ENCODE measurements around the gene STXBP4.

Gene STXBP4

DNA sequence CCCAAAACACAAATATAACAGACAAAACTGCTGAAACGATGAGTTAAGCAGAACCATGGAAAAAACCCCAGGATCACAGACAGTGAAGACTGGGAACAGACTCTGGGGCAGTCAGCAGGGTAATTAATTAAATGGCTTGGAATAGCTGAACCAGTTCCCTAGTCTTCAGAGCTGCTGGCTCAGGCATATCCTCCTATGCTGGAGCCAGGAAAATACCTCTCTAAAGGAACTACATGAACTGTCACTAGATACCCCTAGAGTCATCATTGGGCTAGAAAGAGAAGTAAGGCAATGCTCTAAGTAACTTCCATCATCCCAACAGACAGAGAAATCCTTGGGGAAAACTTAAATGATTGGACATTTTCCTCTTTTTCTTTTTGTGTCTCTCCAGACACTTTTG lies 113.0 kb downstream of the STXBP4 start:
- H3K4me1 ChIP-seq (ENCODE audit: control insufficient read depth, insufficient read depth, low read length), result peaks cover 6% of the 10 kb centered on the region
- H3K27me3 ChIP-seq (replicated peaks; ENCODE audit: control insufficient read depth, insufficient read depth, low read length), result no peaks in the 10 kb centered on the region
- H3K9ac ChIP-seq (ENCODE audit: low read length), result no peak overlapping the region
- no peaks in the 10 kb centered on the region for H3K9me3 ChIP-seq (ENCODE audit: control insufficient read depth, low read length)
- peaks cover 18% of the 10 kb centered on the region for H3K36me3 ChIP-seq (ENCODE audit: control insufficient read depth, insufficient read depth, low read length, severe bottlenecking)
- no peak overlapping the region for H3K4me3 ChIP-seq (ENCODE audit: low read length)
- no peak for DNase-seq (ENCODE audit: low read depth)

DNA sequence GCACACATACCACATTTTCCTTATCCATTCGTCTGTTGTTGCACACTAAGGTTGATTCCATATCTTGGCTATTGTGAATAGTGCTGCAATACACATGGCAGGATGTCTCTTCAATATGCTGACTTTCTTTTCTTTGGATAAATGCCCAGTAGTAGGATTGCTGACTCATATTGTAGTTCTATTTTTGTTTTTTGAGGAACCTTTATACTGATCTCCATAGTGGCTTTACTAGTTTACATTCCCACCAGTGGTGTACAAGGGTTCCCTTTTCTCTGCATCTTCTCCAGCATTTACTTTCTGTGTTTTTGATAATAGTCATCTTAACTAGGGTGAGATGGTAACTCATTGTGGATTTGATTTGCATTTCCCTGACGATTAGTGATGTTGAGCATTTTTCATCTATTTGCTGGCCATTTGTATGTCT lies 118.1 kb downstream of the STXBP4 start:
- Histone ChIP-seq H3K4me1 (ENCODE audit: control insufficient read depth, insufficient read depth, low read length) (peaks cover 12% of the 10 kb centered on the region), H3K36me3 (ENCODE audit: control insufficient read depth, insufficient read depth, low read length, severe bottlenecking) (peaks cover 6% of the 10 kb centered on the region), H3K9ac (ENCODE audit: low read length) (no peak overlapping the region), H3K4me3 (ENCODE audit: low read length) (peak overlapping the region; percentile 38), H3K27me3 (replicated peaks; ENCODE audit: control insufficient read depth, insufficient read depth, low read length) (no peaks in the 10 kb centered on the region), H3K9me3 (ENCODE audit: control insufficient read depth, low read length) (no peaks in the 10 kb centered on the region)
- DNase-seq (ENCODE audit: low read depth), result peak; percentile 84

DNA sequence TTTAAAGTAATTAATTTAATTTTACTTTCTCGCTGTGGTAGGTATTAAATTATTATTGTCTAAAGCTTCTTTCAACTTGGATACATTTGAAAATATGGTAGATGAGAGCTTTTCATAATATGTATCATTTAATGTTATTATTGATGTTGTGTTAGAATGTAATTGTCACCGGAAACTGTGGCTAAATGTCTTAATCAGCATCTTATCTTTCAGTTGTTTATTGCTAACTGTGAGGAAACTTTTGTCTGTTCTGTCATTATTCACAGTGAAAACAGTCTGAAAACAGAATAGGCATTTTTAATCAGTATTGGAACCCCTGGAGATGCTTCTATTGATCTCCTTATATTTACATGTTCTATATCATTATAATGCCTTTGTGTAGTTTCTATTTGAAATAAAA lies 120.7 kb downstream of the STXBP4 start:
- Histone ChIP-seq H3K9me3 (ENCODE audit: control insufficient read depth, low read length) (no peaks in the 10 kb centered on the region), H3K9ac (ENCODE audit: low read length) (no peak overlapping the region), H3K36me3 (ENCODE audit: control insufficient read depth, insufficient read depth, low read length, severe bottlenecking) (no peaks in the 10 kb centered on the region), H3K27me3 (replicated peaks; ENCODE audit: control insufficient read depth, insufficient read depth, low read length) (no peaks in the 10 kb centered on the region), H3K4me1 (ENCODE audit: control insufficient read depth, insufficient read depth, low read length) (peaks cover 12% of the 10 kb centered on the region), H3K4me3 (ENCODE audit: low read length) (no peak overlapping the region)
- no peak for DNase-seq (ENCODE audit: low read depth)

GRCh38 chr17:55090079-55090492 lies 121.5 kb downstream of the STXBP4 start:
- Histone ChIP-seq H3K4me3 (ENCODE audit: low read length) (no peak overlapping the region), H3K9me3 (ENCODE audit: control insufficient read depth, low read length) (no peaks in the 10 kb centered on the region), H3K9ac (ENCODE audit: low read length) (no peak overlapping the region), H3K36me3 (ENCODE audit: control insufficient read depth, insufficient read depth, low read length, severe bottlenecking) (no peaks in the 10 kb centered on the region), H3K27me3 (replicated peaks; ENCODE audit: control insufficient read depth, insufficient read depth, low read length) (no peaks in the 10 kb centered on the region), H3K4me1 (ENCODE audit: control insufficient read depth, insufficient read depth, low read length) (peaks cover 12% of the 10 kb centered on the region)
- DNase-seq (ENCODE audit: low read depth), result peak; percentile 7

- no peak overlapping the region for H3K4me3 ChIP-seq (ENCODE audit: low read length)
- H3K27me3 ChIP-seq (replicated peaks; ENCODE audit: control insufficient read depth, insufficient read depth, low read length), result no peaks in the 10 kb centered on the region
- no peaks in the 10 kb centered on the region for H3K4me1 ChIP-seq (ENCODE audit: control insufficient read depth, insufficient read depth, low read length)
- H3K9ac ChIP-seq (ENCODE audit: low read length), result no peak overlapping the region
- DNase-seq (ENCODE audit: low read depth), result no peak
- no peaks in the 10 kb centered on the region for H3K36me3 ChIP-seq (ENCODE audit: control insufficient read depth, insufficient read depth, low read length, severe bottlenecking)
- no peaks in the 10 kb centered on the region for H3K9me3 ChIP-seq (ENCODE audit: control insufficient read depth, low read length)
Observed at GRCh38 chr17:55093353-55093752, 124.8 kb downstream of the STXBP4 start.

- no peak overlapping the region for H3K9ac ChIP-seq (ENCODE audit: low read length)
- no peak for DNase-seq (ENCODE audit: low read depth)
- H3K36me3 ChIP-seq (ENCODE audit: control insufficient read depth, insufficient read depth, low read length, severe bottlenecking), result peaks cover 6% of the 10 kb centered on the region
Observed at GRCh38 chr17:55098765-55099164, 130.2 kb downstream of the STXBP4 start.

GRCh38 chr17:55110521-55110920 lies 142.0 kb downstream of the STXBP4 start:
- Histone ChIP-seq H3K9ac (ENCODE audit: low read length) (no peak overlapping the region), H3K4me3 (ENCODE audit: low read length) (no peak overlapping the region), H3K9me3 (ENCODE audit: control insufficient read depth, low read length) (no peaks in the 10 kb centered on the region), H3K36me3 (ENCODE audit: control insufficient read depth, insufficient read depth, low read length, severe bottlenecking) (no peaks in the 10 kb centered on the region), H3K4me1 (ENCODE audit: control insufficient read depth, insufficient read depth, low read length) (no peaks in the 10 kb centered on the region), H3K27me3 (replicated peaks; ENCODE audit: control insufficient read depth, insufficient read depth, low read length) (no peaks in the 10 kb centered on the region)
- no peak for DNase-seq (ENCODE audit: low read depth)

More at GRCh38 chr17:55098765-55099164, 130.2 kb downstream of the STXBP4 start:
- Histone ChIP-seq H3K27me3 (replicated peaks; ENCODE audit: control insufficient read depth, insufficient read depth, low read length) (no peaks in the 10 kb centered on the region), H3K9me3 (ENCODE audit: control insufficient read depth, low read length) (peaks cover 7% of the 10 kb centered on the region), H3K4me3 (ENCODE audit: low read length) (no peak overlapping the region), H3K4me1 (ENCODE audit: control insufficient read depth, insufficient read depth, low read length) (no peaks in the 10 kb centered on the region)

GRCh38 chr17:55114283-55114682 lies 145.7 kb downstream of the STXBP4 start:
- Histone ChIP-seq H3K9ac (ENCODE audit: low read length) (no peak overlapping the region), H3K4me1 (ENCODE audit: control insufficient read depth, insufficient read depth, low read length) (peaks cover 4% of the 10 kb centered on the region), H3K4me3 (ENCODE audit: low read length) (no peak overlapping the region), H3K9me3 (ENCODE audit: control insufficient read depth, low read length) (no peaks in the 10 kb centered on the region), H3K36me3 (ENCODE audit: control insufficient read depth, insufficient read depth, low read length, severe bottlenecking) (no peaks in the 10 kb centered on the region), H3K27me3 (replicated peaks; ENCODE audit: control insufficient read depth, insufficient read depth, low read length) (no peaks in the 10 kb centered on the region)
- DNase-seq (ENCODE audit: low read depth), result no peak

DNA sequence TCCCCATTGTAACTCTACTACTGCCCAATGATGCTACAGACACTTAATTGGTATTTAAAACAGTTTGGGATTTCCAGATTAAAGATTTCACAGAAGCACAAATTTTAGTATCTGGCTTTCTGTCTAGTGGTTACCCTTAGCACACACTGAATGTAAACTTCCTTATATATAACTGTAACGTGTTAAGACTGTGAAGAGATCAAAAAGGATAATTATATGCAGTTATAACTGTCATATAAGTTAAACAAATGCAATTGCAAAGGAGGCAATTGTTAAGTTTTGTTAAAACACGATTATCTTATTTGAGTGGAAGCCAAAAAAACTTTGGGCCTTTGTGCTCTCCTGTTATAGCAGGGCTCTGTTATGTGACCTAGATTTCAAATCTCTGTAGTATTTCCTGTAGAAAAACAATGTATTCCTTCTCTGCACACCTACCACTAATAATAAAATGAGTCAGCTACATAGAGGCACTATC lies 147.9 kb downstream of the STXBP4 start:
- H3K4me3 ChIP-seq (ENCODE audit: low read length), result no peak overlapping the region
- peaks cover 14% of the 10 kb centered on the region for H3K4me1 ChIP-seq (ENCODE audit: control insufficient read depth, insufficient read depth, low read length)
- H3K36me3 ChIP-seq (ENCODE audit: control insufficient read depth, insufficient read depth, low read length, severe bottlenecking), result no peaks in the 10 kb centered on the region
- H3K9ac ChIP-seq (ENCODE audit: low read length), result no peak overlapping the region
- no peak for DNase-seq (ENCODE audit: low read depth)
- no peaks in the 10 kb centered on the region for H3K27me3 ChIP-seq (replicated peaks; ENCODE audit: control insufficient read depth, insufficient read depth, low read length)
- H3K9me3 ChIP-seq (ENCODE audit: control insufficient read depth, low read length), result no peaks in the 10 kb centered on the region

- Histone ChIP-seq H3K27me3 (replicated peaks; ENCODE audit: control insufficient read depth, insufficient read depth, low read length) (no peaks in the 10 kb centered on the region), H3K4me1 (ENCODE audit: control insufficient read depth, insufficient read depth, low read length) (peaks cover 15% of the 10 kb centered on the region), H3K9me3 (ENCODE audit: control insufficient read depth, low read length) (no peaks in the 10 kb centered on the region), H3K36me3 (ENCODE audit: control insufficient read depth, insufficient read depth, low read length, severe bottlenecking) (no peaks in the 10 kb centered on the region), H3K4me3 (ENCODE audit: low read length) (no peak overlapping the region), H3K9ac (ENCODE audit: low read length) (no peak overlapping the region)
- DNase-seq (ENCODE audit: low read depth), result no peak
Observed at GRCh38 chr17:55117164-55117563, 148.6 kb downstream of the STXBP4 start.

- Histone ChIP-seq H3K4me3 (ENCODE audit: low read length) (no peak overlapping the region), H3K27me3 (replicated peaks; ENCODE audit: control insufficient read depth, insufficient read depth, low read length) (no peaks in the 10 kb centered on the region), H3K9me3 (ENCODE audit: control insufficient read depth, low read length) (no peaks in the 10 kb centered on the region), H3K9ac (ENCODE audit: low read length) (no peak overlapping the region), H3K4me1 (ENCODE audit: control insufficient read depth, insufficient read depth, low read length) (peaks cover 15% of the 10 kb centered on the region), H3K36me3 (ENCODE audit: control insufficient read depth, insufficient read depth, low read length, severe bottlenecking) (no peaks in the 10 kb centered on the region)
- no peak for DNase-seq (ENCODE audit: low read depth)
Observed at GRCh38 chr17:55120651-55121050, 152.1 kb downstream of the STXBP4 start.

DNA sequence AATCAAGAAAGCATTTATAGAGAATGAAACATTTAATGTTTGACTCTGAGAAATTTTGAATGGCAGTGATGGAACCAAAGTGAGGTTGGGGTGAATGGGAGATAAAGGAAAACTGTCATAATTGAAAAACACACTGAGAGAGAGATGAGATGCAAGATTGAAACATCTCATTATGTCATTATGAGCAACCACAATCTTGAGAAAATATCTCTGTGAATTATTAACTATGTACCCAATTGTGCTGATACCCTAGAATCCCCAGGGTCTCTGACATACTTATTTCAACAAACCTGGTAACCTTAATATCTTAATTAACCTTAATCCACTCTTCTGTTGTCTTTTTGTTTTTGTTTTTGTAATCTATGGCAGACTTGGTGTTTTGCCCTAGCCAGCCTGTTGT lies 152.7 kb downstream of the STXBP4 start:
- no peak for DNase-seq (ENCODE audit: low read depth)
- Histone ChIP-seq H3K27me3 (replicated peaks; ENCODE audit: control insufficient read depth, insufficient read depth, low read length) (no peaks in the 10 kb centered on the region), H3K9me3 (ENCODE audit: control insufficient read depth, low read length) (no peaks in the 10 kb centered on the region), H3K4me1 (ENCODE audit: control insufficient read depth, insufficient read depth, low read length) (peaks cover 15% of the 10 kb centered on the region), H3K9ac (ENCODE audit: low read length) (no peak overlapping the region), H3K36me3 (ENCODE audit: control insufficient read depth, insufficient read depth, low read length, severe bottlenecking) (no peaks in the 10 kb centered on the region), H3K4me3 (ENCODE audit: low read length) (no peak overlapping the region)

Data from adipocyte (in vitro differentiated cells).